Inflammatory macrophage (primary cell): Measurements from ENCODE around the gene SEMA3E.
"Not testable (repeated sequence)": the region's sequence is repeated elsewhere in the genome, so short reads cannot be mapped to it uniquely, and the experiment has no call there.

ENCODE experiments used
- DNase-seq, 2 donors: peaks; one replicate each; pipeline ENCODE4 v3.0.0-alpha.2; 2020 to 2022

SEMA3E gene

GRCh38 chr7:83552556-83552955 is 96.4 kb downstream of the SEMA3E start:
- DNase-seq = not testable (repeated sequence)

GRCh38 chr7:83550100-83550499 is 98.8 kb downstream of the SEMA3E start:
- no peak for DNase-seq

- no peak for DNase-seq
Observed at GRCh38 chr7:83548250-83548649, 100.7 kb downstream of the SEMA3E start.

- no peak for DNase-seq
Observed at GRCh38 chr7:83547526-83547925, 101.4 kb downstream of the SEMA3E start.

DNA sequence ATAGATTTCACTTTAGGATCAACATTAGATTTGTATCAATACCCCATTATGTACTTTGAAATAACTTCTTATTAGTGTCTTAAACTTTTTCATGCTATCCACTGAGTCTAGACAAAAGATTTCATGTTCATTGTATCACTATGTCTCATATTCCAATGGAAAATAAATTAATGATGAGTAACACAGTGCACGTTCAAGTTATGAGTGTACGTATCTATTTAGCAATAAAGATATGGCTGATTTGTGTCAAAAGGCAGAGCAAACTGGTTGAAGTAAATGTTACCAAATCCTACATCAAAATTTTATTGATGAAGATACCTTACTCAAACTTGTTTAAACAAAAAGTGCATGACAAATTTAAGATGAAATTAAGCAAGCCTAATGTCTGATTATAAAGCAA is 102.4 kb downstream of the SEMA3E start:
- DNase-seq = no peak

- no peak for DNase-seq
Observed at GRCh38 chr7:83541187-83541960, 107.6 kb downstream of the SEMA3E start.

GRCh38 chr7:83534488-83534887 is 114.5 kb downstream of the SEMA3E start:
- DNase-seq = no peak

- no peak for DNase-seq
Observed at GRCh38 chr7:83532219-83532618, 116.7 kb downstream of the SEMA3E start.

DNA sequence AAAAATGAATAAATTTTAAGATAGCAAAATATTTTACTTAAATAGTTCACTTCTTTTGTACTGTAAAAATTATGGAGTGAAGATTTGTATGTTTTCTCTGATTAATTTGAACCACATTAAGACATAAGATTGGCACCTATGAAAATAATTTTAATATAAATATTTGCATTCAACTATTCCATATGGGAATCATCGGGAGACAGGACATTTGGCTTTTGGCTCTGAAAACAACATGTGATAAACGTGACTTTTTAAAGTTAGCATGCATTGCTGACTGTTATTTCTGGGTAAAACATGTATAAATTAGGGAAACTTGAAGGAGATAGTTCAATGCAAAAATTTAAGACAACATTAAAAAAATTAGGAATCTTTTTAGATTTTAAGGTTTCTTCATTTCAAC is 117.2 kb downstream of the SEMA3E start:
- DNase-seq = no peak

DNA sequence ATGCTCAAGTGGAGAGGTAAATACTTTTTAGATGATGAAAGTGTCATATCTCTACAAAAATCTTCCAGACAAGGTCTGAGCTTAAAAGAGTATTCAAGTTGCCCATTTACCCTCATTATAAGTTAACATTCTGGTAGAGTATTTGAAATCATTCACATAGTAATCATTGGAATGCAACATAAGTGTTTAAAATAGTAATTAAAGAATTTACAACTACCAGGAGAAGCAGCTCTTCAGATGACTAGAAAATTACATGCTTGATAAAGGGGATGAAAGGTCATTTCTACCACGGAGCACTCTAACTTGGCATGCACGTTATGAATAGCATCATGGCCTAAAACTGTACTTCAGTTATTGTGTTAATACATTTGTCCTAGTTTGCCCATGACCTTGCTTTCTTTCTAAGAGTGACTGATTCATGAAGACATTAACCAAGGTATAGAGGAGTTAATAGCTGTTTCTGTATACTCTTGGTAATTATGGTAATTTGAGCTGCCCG is 120.0 kb downstream of the SEMA3E start:
- DNase-seq = no peak

- no peak for DNase-seq
Observed at GRCh38 chr7:83524277-83525075, 124.5 kb downstream of the SEMA3E start.

- DNase-seq = no peak
Observed at GRCh38 chr7:83520726-83521125, 128.2 kb downstream of the SEMA3E start.

- no peak for DNase-seq
Observed at GRCh38 chr7:83519240-83519639, 129.7 kb downstream of the SEMA3E start.

- no peak for DNase-seq
Observed at GRCh38 chr7:83517035-83517700, 131.8 kb downstream of the SEMA3E start.

DNA sequence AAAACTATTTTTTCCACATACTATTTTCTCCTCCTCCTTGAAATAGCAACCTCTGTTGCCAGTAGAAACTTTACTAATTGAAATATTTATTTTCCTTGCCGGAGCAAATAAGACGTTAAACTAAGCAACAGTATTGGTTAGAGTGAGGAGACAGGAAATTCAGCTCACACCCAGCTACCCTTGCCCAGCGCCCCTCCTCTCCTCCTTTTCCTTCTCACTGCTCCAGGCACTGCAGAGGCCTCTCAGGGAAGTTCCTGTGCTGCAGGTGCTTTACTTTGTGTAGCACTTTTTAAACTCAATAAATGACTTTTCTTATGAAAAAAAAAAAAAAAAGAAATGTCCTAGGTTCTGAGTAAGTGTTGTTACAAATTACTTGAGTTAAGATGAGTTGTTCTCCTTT is 134.0 kb downstream of the SEMA3E start:
- DNase-seq = no peak

GRCh38 chr7:83509255-83510021 is 139.5 kb downstream of the SEMA3E start:
- no peak for DNase-seq

- no peak for DNase-seq
Observed at GRCh38 chr7:83504330-83504729, 144.6 kb downstream of the SEMA3E start.

DNA sequence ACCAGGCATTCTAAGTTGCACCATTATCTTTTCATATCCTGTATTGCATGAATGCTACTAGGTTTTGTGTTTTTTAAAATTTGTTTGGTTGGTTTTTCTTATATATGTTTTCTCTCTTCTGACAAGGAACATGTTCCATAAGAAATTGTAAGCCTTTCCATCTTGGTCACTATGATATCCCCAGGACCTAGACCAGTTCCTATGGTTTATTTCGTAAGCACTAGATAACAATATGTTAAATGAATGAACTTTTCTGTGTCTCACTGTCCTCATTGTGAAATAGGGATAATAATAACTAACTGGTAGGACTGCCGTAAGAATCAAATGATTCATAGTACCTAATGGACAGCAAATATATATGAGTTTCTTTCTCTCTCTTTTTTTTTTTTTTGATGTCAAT is 146.3 kb downstream of the SEMA3E start:
- DNase-seq = no peak

DNA sequence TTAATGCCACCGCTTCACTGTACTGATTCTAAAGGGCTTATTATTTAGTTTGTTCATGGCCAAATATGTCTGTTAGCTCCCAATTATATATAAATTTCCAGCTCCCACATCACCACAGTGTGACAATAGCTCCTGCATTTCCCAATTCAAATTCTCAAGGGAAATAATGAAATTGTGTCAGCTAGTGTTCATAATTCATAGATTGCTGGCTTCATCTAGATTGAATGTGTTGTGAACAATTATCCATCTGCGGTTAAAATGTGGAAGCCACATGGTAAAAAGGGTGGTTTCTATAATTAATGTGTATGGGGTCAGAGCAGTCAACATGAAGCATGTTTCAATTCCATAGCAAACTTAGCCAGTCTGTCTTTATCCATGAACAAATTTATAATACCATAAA is 154.3 kb downstream of the SEMA3E start:
- DNase-seq = no peak

DNA sequence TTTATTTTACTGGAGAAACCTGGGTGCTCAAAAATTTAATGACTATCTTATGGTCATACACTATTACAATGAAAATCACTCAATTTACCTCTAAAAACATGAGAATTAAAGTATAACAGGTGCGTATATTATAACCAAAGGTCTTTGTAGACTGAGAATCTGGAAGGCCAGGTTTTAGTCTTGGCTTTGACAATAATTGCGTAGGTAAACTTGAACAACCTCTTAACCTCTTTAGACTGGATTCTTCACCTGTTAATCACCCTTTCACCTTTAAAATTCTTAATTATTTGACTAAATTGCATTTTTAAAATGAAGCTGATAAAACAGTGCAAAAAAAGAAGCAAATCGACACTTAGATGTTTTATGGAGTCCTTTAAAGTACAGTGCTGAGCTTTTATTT is 156.1 kb downstream of the SEMA3E start:
- no peak for DNase-seq

- DNase-seq = no peak
Observed at GRCh38 chr7:83487801-83488200, 161.1 kb downstream of the SEMA3E start.

DNA sequence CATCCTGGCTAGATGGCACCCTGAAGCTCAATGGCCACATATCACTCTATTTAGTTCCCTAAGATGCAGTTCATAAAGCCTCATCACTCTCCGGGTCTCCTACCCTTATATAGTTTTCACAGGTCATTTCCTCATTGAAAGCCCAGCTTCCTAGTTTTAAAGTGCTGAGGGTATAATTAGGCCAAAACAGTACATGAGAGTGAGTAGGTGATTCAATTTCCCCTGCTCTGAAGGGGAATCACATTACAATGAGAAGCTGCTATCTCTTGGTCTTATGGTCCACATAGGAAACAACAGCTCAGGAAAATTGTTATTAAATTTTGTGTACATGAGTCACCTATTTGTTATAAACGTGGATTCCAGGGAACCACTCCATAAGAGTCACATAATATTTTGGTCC is 162.0 kb downstream of the SEMA3E start:
- DNase-seq = no peak

DNA sequence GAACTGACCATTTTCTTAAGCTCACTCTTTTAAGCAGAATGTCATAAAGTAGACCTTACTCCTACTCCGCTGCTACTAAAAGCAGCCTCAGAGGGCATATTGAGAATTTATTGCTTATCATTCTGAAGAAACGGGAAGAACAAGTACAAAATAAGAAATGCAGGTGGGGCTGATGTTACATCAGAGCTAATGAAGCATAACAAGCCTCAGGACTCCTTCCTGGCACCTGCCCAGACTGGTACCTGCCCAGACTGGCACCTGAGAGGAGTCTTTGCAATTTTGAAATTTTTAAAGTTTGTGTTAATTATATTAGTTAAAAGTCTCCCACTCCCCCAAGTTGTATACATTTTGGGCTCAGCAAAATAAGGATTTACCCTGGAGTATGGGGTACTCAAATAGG is 162.4 kb downstream of the SEMA3E start:
- no peak for DNase-seq
